ENCODE measurements around the gene RPS6KL1.

RPS6KL1 gene

DNA sequence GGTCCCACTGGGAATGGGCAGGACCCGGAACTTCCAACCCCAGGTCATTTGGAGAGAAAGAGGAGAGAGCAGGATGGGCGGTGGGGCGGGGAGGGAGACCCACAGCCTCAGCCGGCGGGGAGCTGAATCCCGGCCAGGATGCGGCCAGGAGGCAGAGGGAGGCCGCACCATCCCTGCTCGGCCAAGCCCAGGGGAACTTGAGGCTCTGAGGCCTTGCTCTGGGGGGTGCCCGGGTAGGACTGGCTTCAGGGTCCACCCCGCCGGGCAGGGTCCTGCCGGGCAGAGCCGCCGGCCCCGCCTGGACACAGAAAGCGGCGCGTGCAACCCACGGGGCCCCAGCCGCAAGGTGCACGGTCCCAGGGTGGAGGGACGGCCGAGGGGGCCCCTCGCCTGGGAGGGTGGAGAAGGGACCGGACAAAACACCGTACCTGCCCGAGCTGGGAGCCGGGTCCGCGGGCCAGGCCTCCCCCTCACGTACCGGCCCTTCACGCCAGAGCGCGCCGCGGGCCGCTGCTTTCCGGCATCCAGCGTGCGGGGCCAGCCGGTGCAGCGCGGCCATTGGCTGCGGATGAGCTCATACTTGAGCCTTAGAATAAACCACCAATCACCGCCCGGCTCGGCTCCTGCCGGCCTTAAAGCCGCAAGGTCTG, at the start of gene RPS6KL1:
Gene RPS6KL1, minus strand, starts transcription at position 509 of the 650 bp plus-strand sequence. CDS start 1,719 bp downstream, outside the sequence.
- DNase-seq = peak; percentile 75

DNA sequence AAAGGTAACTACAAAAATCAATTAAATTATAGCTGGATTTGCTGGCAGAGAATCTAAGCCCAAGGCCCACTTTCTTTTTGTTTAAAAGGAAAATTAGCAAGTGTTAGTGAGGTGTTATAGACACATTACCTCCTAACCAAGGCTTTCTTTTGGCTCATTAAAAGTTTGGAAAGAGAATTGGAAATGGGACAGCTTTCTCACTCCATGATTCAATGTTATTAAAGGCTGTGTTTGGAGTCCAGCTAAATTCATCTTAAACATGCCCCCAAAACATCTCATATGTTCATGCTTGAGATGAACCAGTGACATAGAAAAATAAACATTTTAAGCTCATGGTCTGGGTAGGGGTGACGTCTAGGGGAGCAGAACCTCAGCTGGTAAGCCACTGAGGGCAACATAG, 45.8 kb upstream of the RPS6KL1 start:
- no peak for DNase-seq

- DNase-seq = no peak
Observed at GRCh38 chr14:74965486-74966153, 42.6 kb upstream of the RPS6KL1 start.

GRCh38 chr14:74964787-74965485, 41.9 kb upstream of the RPS6KL1 start:
- DNase-seq = no peak

DNA sequence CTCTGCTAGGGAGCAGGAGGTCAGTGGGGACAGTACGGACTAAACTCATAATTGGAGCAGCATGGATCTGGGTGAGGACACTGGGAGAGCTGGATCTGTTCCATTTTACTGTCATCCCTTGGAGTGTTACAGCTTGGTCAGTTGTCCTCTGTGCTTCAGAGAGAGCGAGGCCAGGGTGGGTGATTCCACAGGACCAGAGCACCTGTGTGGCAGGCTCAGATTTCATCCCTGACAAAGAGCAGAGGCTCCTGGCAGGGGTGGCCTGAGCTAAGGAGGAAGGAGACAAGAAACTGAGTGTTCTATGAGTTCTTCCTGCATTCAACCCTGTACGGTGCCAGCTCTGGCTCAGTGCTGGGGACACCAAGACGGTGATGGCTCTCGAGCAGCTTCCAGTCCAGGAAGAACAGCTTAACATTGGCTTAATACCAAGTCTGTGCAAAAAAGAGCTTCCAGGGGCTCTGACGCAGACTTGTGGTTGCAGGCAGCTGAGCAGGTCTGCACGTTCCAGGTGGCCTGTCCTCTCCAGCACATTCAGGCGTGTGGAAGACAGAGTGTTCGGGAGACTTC, 40.7 kb upstream of the RPS6KL1 start:
- no peak for DNase-seq

DNA sequence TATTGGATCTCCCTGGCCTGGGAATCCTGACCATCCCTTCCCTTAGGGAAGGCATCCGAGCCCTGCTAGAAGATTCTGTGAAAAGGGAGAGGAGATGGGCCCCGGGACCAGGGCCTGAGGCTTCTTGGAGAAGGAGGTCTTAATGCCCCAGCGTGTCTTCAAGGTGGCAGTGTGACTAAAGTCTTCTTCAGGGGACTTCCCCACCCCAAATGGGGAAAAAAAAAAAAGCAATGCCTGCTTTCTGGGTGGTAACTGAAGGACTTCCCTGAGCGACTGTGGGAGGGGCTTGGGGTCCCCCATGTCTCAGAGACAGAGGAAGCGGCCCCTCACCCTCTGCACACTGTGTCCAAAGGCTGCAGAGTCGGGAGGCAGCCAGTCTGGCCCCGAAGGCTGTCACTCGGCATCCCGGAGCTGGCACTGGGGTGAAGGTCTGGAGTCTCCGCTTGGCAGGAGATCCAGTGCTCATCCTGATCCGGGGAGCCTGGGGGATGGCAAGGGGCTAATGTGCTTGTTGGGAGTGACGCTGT, 40.2 kb upstream of the RPS6KL1 start:
- DNase-seq = no peak

GRCh38 chr14:74962493-74962892, 39.4 kb upstream of the RPS6KL1 start:
- DNase-seq = peak; percentile 84

GRCh38 chr14:74962046-74962445, 39.0 kb upstream of the RPS6KL1 start:
- no peak for DNase-seq

DNA sequence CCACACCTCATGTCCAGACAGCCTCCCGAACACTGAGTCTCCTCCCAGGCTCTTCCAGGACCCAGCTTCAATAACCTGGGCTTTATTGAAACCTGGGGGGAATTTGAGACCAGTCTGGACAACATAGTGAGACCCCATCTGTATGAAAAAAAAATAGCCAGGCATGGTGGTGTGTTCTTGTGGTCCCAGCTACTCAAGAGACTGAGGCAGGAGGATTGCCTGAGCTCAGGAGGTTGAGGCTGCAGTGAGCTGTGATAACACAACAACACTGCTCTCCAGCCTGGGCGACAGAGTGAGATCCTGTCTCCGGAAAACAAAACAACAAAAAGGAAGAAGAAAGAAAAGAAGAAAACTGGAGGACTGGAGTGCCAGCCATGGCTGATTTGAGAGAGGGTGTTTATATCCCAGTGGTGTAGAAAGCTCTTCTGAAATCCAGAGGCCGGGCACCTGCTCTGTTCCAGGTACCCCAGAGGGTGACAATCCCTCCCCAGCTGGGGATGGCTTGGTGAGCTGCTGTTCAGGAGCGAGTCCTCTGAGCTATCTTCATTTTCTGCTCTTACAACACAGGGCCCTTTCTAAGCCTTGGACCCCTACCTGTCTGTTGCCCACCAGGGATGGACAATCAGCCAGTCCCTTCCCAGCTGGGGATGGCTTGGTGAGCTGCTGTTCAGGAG, 38.3 kb upstream of the RPS6KL1 start:
- no peak for DNase-seq

GRCh38 chr14:74960736-74961135, 37.7 kb upstream of the RPS6KL1 start:
- DNase-seq = no peak

DNA sequence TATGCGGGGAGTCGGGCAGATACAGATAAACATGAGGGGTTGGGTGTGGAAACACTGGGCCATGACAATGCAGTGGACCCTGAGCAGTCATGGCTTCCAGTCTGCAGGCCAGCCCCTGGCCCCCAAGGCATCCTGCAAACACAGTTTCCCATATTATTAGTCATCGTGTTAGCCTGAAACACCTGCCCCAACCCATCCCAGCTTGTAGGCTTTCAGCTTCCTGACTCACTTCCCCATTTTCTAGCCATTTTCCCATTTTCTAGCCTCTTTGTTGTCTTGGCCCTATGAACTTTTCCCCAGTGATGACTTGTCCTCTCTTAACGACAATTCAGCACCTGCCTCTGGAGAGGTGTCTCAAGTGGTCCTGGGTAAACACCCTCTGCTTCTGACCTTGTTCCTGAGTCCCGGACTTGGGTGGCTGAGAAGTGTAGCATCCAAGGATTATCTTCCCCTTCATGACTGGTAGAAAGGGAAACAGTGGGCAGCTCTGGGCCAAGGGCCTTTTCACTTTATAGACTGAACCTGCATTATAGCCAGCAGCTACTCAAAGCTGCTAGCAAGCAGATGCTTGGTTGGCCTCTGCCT, 36.6 kb upstream of the RPS6KL1 start:
- peak; percentile 20 for DNase-seq

GRCh38 chr14:74956280-74957072, 33.4 kb upstream of the RPS6KL1 start:
- DNase-seq = no peak

GRCh38 chr14:74956027-74956279, 32.9 kb upstream of the RPS6KL1 start:
- DNase-seq = no peak

- DNase-seq = peak; percentile 1
Observed at GRCh38 chr14:74955229-74956026, 32.4 kb upstream of the RPS6KL1 start, which contains the start of gene PGF. Gene PGF (minus strand): TSS chr14:74955597. CDS start chr14:74955242, 355 bp downstream.

DNA sequence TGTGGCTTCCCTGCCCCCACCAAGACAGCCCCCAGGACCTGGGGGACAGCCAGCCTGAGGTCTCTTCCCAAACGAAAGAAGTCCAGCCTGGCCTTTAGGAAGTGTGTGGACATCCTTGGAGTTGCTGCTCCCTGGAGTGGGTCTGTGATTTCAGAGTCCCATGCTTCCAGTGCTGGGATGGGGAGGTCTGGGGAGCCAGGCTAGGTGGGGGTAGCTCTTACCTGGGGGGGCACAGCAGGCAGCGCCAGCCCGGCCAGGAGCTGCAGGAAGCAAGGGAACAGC, 31.8 kb upstream of the RPS6KL1 start:
- no peak for DNase-seq

- no peak for DNase-seq
Observed at GRCh38 chr14:74954232-74954946, 31.3 kb upstream of the RPS6KL1 start.

DNA sequence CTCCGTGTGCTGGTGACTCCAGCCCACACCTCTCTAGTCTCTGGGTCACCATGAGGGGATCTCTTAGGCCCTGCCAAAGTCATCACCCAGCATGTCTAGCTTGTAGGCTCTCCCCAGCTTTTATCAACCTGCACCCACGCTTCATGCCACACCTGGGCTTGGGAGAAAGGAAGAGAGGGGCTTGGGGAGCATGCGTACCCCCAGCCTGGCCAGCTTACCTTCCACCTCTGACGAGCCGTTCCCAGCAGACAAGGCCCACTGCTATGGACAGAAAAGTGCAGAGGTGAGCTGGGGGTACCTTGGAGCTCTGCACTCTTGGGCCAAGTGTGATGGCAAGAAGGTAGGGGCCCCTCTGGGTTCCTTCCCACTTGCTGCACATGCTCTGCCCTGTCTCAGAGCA, 30.6 kb upstream of the RPS6KL1 start:
- no peak for DNase-seq

GRCh38 chr14:74952697-74953484, 29.8 kb upstream of the RPS6KL1 start:
- DNase-seq = no peak

GRCh38 chr14:74952180-74952665, 29.2 kb upstream of the RPS6KL1 start:
- DNase-seq = no peak

Measured in MV-4-11 (cell line).